ENCODE results near the gene ENDOV. TPM values are rescaled to one million over a fixed set of nuclear protein-coding genes. Genes with fewer than 3 reads are reported as not detected.

ENDOV gene
- total and polyA plus RNA-seq, 11 donors: 4.2 to 16.2 (median 9.4) TPM

- H3K27ac ChIP-seq: peak overlapping the region in 6 of 12 donors; percentile 18 to 99 (median 96)
- H3K27me3 ChIP-seq: no peaks in the 10 kb centered on the region
- DNase-seq (peak in 4 of 5 donors; percentile 58 to 72 (median 61)), ATAC-seq (peak in 3 of 4 donors; percentile 26 to 48 (median 35))
- H3K36me3 ChIP-seq: no peaks in the 10 kb centered on the region
- intact Hi-C loops (cut with DNase I): no loop called here
- peak overlapping the region in 6 of 12 donors; percentile 0 to 34 (median 25) for H3K4me3 ChIP-seq
- no peaks in the 10 kb centered on the region for H3K9me3 ChIP-seq
- peaks cover 0 to 48% (median 24%) of the 10 kb centered on the region in 12 donors for H3K4me1 ChIP-seq
- no peak for TF ChIP-seq POLR2A (IDR thresholded peaks at IDR 0.05)
- TF ChIP-seq CTCF (IDR thresholded peaks at IDR 0.05): no peak
- WGBS, 4 donors: 29 to 46% (median 45%) methylated on average over 18 to 21 of the region's 21 CpGs
Observed at GRCh38 chr17:80456465-80457235, 41.7 kb downstream of the ENDOV start.

GRCh38 chr17:80457236-80457856 is 42.4 kb downstream of the ENDOV start:
- WGBS, 4 donors: 57 to 68% (median 62%) methylated on average over 15 of the region's 15 CpGs
- ATAC-seq (no peak), DNase-seq (no peak)
- Histone ChIP-seq H3K36me3 (no peaks in the 10 kb centered on the region), H3K4me1 (peaks cover 0 to 48% (median 24%) of the 10 kb centered on the region in 12 donors), H3K4me3 (peak overlapping the region in 5 of 12 donors; percentile 0 to 31 (median 23)), H3K27me3 (no peaks in the 10 kb centered on the region), H3K27ac (peak overlapping the region in 6 of 12 donors; percentile 18 to 99 (median 96)), H3K9me3 (no peaks in the 10 kb centered on the region)
- no peak for TF ChIP-seq POLR2A (IDR thresholded peaks at IDR 0.05)
- TF ChIP-seq CTCF (IDR thresholded peaks at IDR 0.05): no peak
- intact Hi-C loops (cut with DNase I): no loop called here

- Histone ChIP-seq H3K27ac (peak overlapping the region in 1 of 12 donors; percentile 98), H3K9me3 (no peaks in the 10 kb centered on the region), H3K4me1 (peaks cover 0 to 48% (median 24%) of the 10 kb centered on the region in 12 donors), H3K36me3 (no peaks in the 10 kb centered on the region), H3K4me3 (no peak overlapping the region), H3K27me3 (peaks cover 0 to 2% (median 0%) of the 10 kb centered on the region in 9 donors)
- WGBS, 4 donors: 88 to 94% (median 91%) methylated on average over 6 to 8 of the region's 8 CpGs
- DNase-seq: no peak
- no peak for ATAC-seq
- no peak for TF ChIP-seq POLR2A (IDR thresholded peaks at IDR 0.05)
- no peak for TF ChIP-seq CTCF (IDR thresholded peaks at IDR 0.05)
- intact Hi-C loops (cut with DNase I): no loop called here
Observed at GRCh38 chr17:80458016-80458415, 43.0 kb downstream of the ENDOV start.

GRCh38 chr17:80459234-80459633 is 44.3 kb downstream of the ENDOV start:
- WGBS, 4 donors: 79 to 86% (median 84%) methylated on average over 11 of the region's 11 CpGs
- Histone ChIP-seq H3K36me3 (no peaks in the 10 kb centered on the region), H3K9me3 (no peaks in the 10 kb centered on the region), H3K27me3 (peaks cover 0 to 9% (median 0%) of the 10 kb centered on the region in 9 donors), H3K4me3 (no peak overlapping the region), H3K4me1 (peaks cover 0 to 39% (median 17%) of the 10 kb centered on the region in 12 donors), H3K27ac (no peak overlapping the region)
- DNase-seq: no peak
- no peak for TF ChIP-seq POLR2A (IDR thresholded peaks at IDR 0.05)
- TF ChIP-seq CTCF (IDR thresholded peaks at IDR 0.05): no peak
- no peak for ATAC-seq
- intact Hi-C loops (cut with DNase I): no loop called here
